Keratinocyte (primary cell): ENCODE data around the gene APH1B. TPM values are rescaled to one million over a fixed set of nuclear protein-coding genes. Genes with fewer than 3 reads are reported as not detected.

Experiments
- DNase-seq: peaks from one replicate; pipeline ENCODE4 v3.0.0-alpha.2; 2011; ENCODE audit warnings: low read depth, missing footprints, low spot score
- FAIRE-seq: peaks from 2 replicates; lab custom pipeline; 2011; peaks lifted over from hg19 to GRCh38; lab: Jason Lieb, UNC
- H2AFZ ChIP-seq: 2 replicates; pipeline ENCODE4 v1.6.0; 2012; ENCODE audit warnings: low read length, control low read depth, inconsistent platforms; ENCODE audit not compliant: control insufficient read depth
- H3K27ac ChIP-seq: 2 replicates; pipeline ENCODE4 v1.5.1; 2011; ENCODE audit warnings: low read length; ENCODE audit not compliant: control insufficient read depth, insufficient read depth
- H3K27me3 ChIP-seq: 3 replicates; pipeline ENCODE4 v1.6.0; 2011; ENCODE audit warnings: low read length; ENCODE audit not compliant: control insufficient read depth, insufficient read depth; ENCODE audit errors: extremely low read depth
- H3K36me3 ChIP-seq, 2 experiments: 2 replicates in 1 of 2; 3 replicates in 1 of 2; pipeline ENCODE4 v1.5.1; 2011; ENCODE audit warnings: low read length in 2 of 2, mild to moderate bottlenecking in 1 of 2; ENCODE audit not compliant: control insufficient read depth in 2 of 2, insufficient read depth in 2 of 2; ENCODE audit errors: extremely low read depth in 1 of 2
- H3K4me1 ChIP-seq: 3 replicates; pipeline ENCODE4 v1.5.1; 2011; ENCODE audit warnings: low read length; ENCODE audit not compliant: control insufficient read depth, insufficient read depth; ENCODE audit errors: extremely low read depth
- H3K4me2 ChIP-seq: 3 replicates; pipeline ENCODE4 v1.6.0; 2011; ENCODE audit warnings: low read depth, low read length; ENCODE audit not compliant: control insufficient read depth, insufficient read depth; ENCODE audit errors: extremely low read depth
- H3K4me3 ChIP-seq, 3 experiments: fragments of 200-600 bp in 1 of 3; sonication (generic) in 1 of 3; 2 replicates in 2 of 3; 3 replicates in 1 of 3; pipeline ENCODE4 v1.5.1; 2011 to 2016; ENCODE audit warnings: low read length in 3 of 3, mild to moderate bottlenecking in 3 of 3, control low read depth in 2 of 3, inconsistent platforms in 1 of 3, low read depth in 1 of 3, mixed read lengths in 1 of 3, mixed run types in 1 of 3, moderate library complexity in 1 of 3; ENCODE audit not compliant: control insufficient read depth in 2 of 3, insufficient read depth in 2 of 3; ENCODE audit errors: extremely low read depth in 1 of 3
- H3K79me2 ChIP-seq: 2 replicates; pipeline ENCODE4 v1.6.0; 2012; ENCODE audit warnings: low read length; ENCODE audit not compliant: control insufficient read depth, insufficient read depth
- H3K9ac ChIP-seq: 3 replicates; pipeline ENCODE4 v1.6.0; 2011; ENCODE audit warnings: low read length; ENCODE audit not compliant: control insufficient read depth, insufficient read depth; ENCODE audit errors: extremely low read depth
- H3K9me1 ChIP-seq: 3 replicates; pipeline ENCODE4 v1.6.0; 2011; ENCODE audit warnings: low read length; ENCODE audit not compliant: control insufficient read depth, insufficient read depth; ENCODE audit errors: extremely low read depth
- H3K9me3 ChIP-seq: 2 replicates; pipeline ENCODE4 v1.5.1; 2012; ENCODE audit warnings: low read depth, low read length; ENCODE audit not compliant: control insufficient read depth
- H4K20me1 ChIP-seq: 3 replicates; pipeline ENCODE4 v1.6.0; 2011; ENCODE audit warnings: low read length; ENCODE audit not compliant: control insufficient read depth, insufficient read depth; ENCODE audit errors: extremely low read depth
- EZH2 ChIP-seq: IDR thresholded peaks from one replicate; pipeline ENCODE4 v1.6.1; 2012; ENCODE audit warnings: inconsistent platforms, mild to moderate bottlenecking, low read length, moderate library complexity
- dilution Hi-C: fragments of 300-500 bp; cut with MboI; formaldehyde crosslinking; loops from one replicate; pipeline ENCODE4 v1.7.0; 2020; ENCODE audit warnings: low sequenced_read_pairs; ENCODE audit not compliant: extremely low pct_ligation_motif_present
- polyA plus RNA-seq, 5 experiments: library from polyadenylated mRNA; depleted of rRNA in 3 of 5; stranded (reverse) in 3 of 5; stranded (forward) in 1 of 5; unstranded in 1 of 5; fragments of >200 nt; gene quantifications; 1 replicate in 1 of 5; 2 replicates in 3 of 5; 3 replicates in 1 of 5; pipeline versions ENCODE4 v1.2.1 to v1.2.3, GENCODE V29; 2011 to 2012; ENCODE audit warnings: missing spikeins in 2 of 5, low read depth in 1 of 5, low replicate concordance in 1 of 5
- TF ChIP-seq, protein P1 (sequence below), 3 experiments: IDR thresholded peaks in 1 of 3; conservative IDR thresholded peaks in 1 of 3; optimal IDR thresholded peaks in 1 of 3; 2 replicates in 2 of 3; 3 replicates in 1 of 3; pipeline versions ENCODE3 to v1.5.1; 2011; ENCODE audit warnings: low read length in 3 of 3, mild to moderate bottlenecking in 3 of 3, moderate library complexity in 2 of 3, control low read depth in 1 of 3, inconsistent platforms in 1 of 3; ENCODE audit not compliant: insufficient read depth in 2 of 3; ENCODE audit errors: extremely low read depth in 1 of 3

Gene APH1B
- polyA plus RNA-seq, 1 donor (not counting 4 experiments of a cell fraction or from before 2014, with no cell fraction given), result 7.0 TPM

DNA sequence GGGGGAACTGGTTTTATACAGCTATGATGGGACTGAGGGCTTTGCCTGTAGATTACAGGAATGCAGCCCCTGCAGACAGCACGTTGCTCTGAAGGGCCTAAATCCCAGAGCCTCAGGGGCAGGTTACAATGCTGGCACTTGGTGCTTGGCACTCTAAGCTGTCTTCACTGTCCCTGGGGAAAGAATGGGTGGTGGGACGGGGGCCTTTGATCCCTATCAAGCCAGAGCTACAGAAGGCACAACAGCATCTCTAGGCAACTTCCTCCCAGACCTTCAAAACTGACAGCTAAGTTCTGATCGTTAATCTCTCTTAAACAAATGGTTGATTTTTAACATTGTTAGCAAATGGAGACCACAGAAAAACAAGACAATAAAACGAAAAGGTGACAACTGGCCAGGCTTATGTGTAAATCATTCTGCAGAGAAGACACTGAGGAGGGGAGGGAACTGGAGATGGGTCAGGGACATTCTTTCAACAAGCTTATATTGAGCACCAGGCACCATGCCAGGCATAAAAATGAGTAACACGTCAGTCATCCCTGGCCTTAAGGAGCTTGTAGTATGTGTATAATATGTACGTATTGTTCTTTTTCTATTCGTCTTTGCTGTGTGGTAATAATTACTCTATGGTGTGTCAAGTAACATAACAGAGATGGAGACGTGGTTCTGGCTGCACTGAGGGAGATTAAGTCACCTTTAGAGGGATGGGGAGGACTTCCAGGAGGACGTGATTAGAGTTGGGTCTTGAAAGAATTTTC lies 55.1 kb downstream of the APH1B start:
- H3K27ac ChIP-seq, result peak overlapping the region; percentile 50
- H3K4me1 ChIP-seq, result peaks cover 31% of the 10 kb centered on the region
- DNase-seq, result peak; percentile 65
- H3K9me1 ChIP-seq, result no peaks in the 10 kb centered on the region
- no peak overlapping the region for H3K4me3 ChIP-seq
- H3K9ac ChIP-seq, result no peak overlapping the region
- no peak overlapping the region for H2AFZ ChIP-seq
- no peaks in the 10 kb centered on the region for H3K79me2 ChIP-seq
- peak overlapping the region; percentile 55 for H3K4me2 ChIP-seq
- H3K9me3 ChIP-seq, result no peaks in the 10 kb centered on the region
- TF ChIP-seq, protein P1, sequence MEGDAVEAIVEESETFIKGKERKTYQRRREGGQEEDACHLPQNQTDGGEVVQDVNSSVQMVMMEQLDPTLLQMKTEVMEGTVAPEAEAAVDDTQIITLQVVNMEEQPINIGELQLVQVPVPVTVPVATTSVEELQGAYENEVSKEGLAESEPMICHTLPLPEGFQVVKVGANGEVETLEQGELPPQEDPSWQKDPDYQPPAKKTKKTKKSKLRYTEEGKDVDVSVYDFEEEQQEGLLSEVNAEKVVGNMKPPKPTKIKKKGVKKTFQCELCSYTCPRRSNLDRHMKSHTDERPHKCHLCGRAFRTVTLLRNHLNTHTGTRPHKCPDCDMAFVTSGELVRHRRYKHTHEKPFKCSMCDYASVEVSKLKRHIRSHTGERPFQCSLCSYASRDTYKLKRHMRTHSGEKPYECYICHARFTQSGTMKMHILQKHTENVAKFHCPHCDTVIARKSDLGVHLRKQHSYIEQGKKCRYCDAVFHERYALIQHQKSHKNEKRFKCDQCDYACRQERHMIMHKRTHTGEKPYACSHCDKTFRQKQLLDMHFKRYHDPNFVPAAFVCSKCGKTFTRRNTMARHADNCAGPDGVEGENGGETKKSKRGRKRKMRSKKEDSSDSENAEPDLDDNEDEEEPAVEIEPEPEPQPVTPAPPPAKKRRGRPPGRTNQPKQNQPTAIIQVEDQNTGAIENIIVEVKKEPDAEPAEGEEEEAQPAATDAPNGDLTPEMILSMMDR (optimal IDR thresholded peaks at IDR 0.05 in 1 of 3, IDR thresholded peaks at IDR 0.05 in 1 of 3, conservative IDR thresholded peaks at IDR 0.05 in 1 of 3; ENCODE audit: extremely low read depth in 1 of 3, insufficient read depth in 2 of 3, low read length in 3 of 3), result no peak
- no peak for TF ChIP-seq EZH2
- H3K27me3 ChIP-seq, result no peaks in the 10 kb centered on the region
- peaks cover 5 to 10% of the 10 kb centered on the region in 2 experiments for H3K36me3 ChIP-seq
- H4K20me1 ChIP-seq, result no peaks in the 10 kb centered on the region
- dilution Hi-C loops, result no loop called here
- peak; percentile 92 for FAIRE-seq

DNA sequence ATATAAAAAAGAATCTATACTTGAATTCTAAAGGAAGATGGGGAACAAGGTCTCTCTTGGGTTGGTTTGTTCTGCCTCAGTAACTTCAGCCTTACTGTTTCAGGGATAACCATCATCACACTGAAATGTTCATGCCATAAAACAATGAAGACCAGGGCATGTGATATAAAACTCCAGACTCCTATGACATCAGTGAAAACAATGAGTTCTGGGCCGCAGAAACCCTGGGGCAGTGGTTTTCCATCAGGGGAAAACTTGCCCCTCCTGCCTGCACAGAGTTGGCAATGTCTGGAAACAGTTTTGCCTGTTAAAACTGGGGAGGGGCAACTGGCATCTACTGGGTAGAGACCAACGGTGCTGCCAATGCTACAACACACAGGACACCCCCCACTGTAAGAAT lies 57.4 kb downstream of the APH1B start:
- Histone ChIP-seq H2AFZ (no peak overlapping the region), H3K36me3 (peaks cover 13 to 15% of the 10 kb centered on the region in 2 experiments), H4K20me1 (no peaks in the 10 kb centered on the region), H3K9ac (no peak overlapping the region), H3K4me1 (peaks cover 53% of the 10 kb centered on the region), H3K27me3 (no peaks in the 10 kb centered on the region), H3K4me2 (no peak overlapping the region), H3K79me2 (no peaks in the 10 kb centered on the region), H3K27ac (no peak overlapping the region), H3K9me1 (peaks cover 4% of the 10 kb centered on the region), H3K9me3 (no peaks in the 10 kb centered on the region), H3K4me3 (no peak overlapping the region)
- TF ChIP-seq EZH2, result no peak
- TF ChIP-seq, protein P1 (optimal IDR thresholded peaks at IDR 0.05 in 1 of 3, IDR thresholded peaks at IDR 0.05 in 1 of 3, conservative IDR thresholded peaks at IDR 0.05 in 1 of 3; ENCODE audit: extremely low read depth in 1 of 3, insufficient read depth in 2 of 3, low read length in 3 of 3), result no peak
- DNase-seq, result no peak
- dilution Hi-C loops, result no loop called here
- FAIRE-seq, result no peak
